ENCODE results near the gene FAM236B. TPM values are rescaled to one million over a fixed set of nuclear protein-coding genes. Genes with fewer than 3 reads are reported as not detected.
"Not testable (repeated sequence)": the region's sequence is repeated elsewhere in the genome, so short reads cannot be mapped to it uniquely, and the experiment has no call there.

FAM236B gene
- total and polyA plus RNA-seq, 2 donors (not counting 3 experiments of a cell fraction or from before 2014, with no cell fraction given): not detected

GRCh38 chrX:72788142-72788541 lies 5.7 kb upstream of the FAM236B start:
- POLR2A ChIA-PET: not testable (repeated sequence)

GRCh38 chrX:72783964-72784363 lies 1.5 kb upstream of the FAM236B start:
- dilution Hi-C loops (cut with MboI; ENCODE audit: extremely low pct_ligation_motif_present, low sequenced_read_pairs); BruUV-seq (replicated peaks); H3K79me2 ChIP-seq (ENCODE audit: control insufficient read depth, insufficient read depth, low read length); DNase-seq (ENCODE audit: low read depth, low spot score); CTCF ChIA-PET; H4K20me1 ChIP-seq (replicated peaks; ENCODE audit: control insufficient read depth, extremely low read depth, insufficient read depth, low read length); H3K9ac ChIP-seq (replicated peaks; ENCODE audit: extremely low read depth, insufficient read depth, low read length); H3K4me2 ChIP-seq (ENCODE audit: insufficient read depth, low read length); POLR2A ChIA-PET; H3K36me3 ChIP-seq (ENCODE audit: control insufficient read depth in 2 of 2, extremely low read depth in 1 of 2, insufficient read depth in 2 of 2, low read length in 2 of 2); FAIRE-seq; H3K4me3 ChIP-seq (replicated peaks in 1 of 3; ENCODE audit: insufficient read depth in 1 of 3, low read depth in 1 of 3, low read length in 3 of 3); H3K4me1 ChIP-seq (ENCODE audit: control insufficient read depth, extremely low read depth, insufficient read depth, low read length); H3K9me3 ChIP-seq (replicated peaks; ENCODE audit: control insufficient read depth, insufficient read depth, low read length); H3K27ac ChIP-seq (ENCODE audit: insufficient read depth, low read depth, low read length); H3K27me3 ChIP-seq (ENCODE audit: control insufficient read depth in 2 of 2, insufficient read depth in 2 of 2, low read length in 2 of 2); H3K9me1 ChIP-seq (replicated peaks; ENCODE audit: control insufficient read depth, extremely low read depth, insufficient read depth, low read length); H2AFZ ChIP-seq (ENCODE audit: low read depth, low read length); intact Hi-C loops (cut with micrococcal nuclease): not testable (repeated sequence)

More at GRCh38 chrX:72788142-72788541, 5.7 kb upstream of the FAM236B start:
- dilution Hi-C loops (cut with MboI; ENCODE audit: extremely low pct_ligation_motif_present, low sequenced_read_pairs); H3K9me1 ChIP-seq (replicated peaks; ENCODE audit: control insufficient read depth, extremely low read depth, insufficient read depth, low read length); H3K9ac ChIP-seq (replicated peaks; ENCODE audit: extremely low read depth, insufficient read depth, low read length); H4K20me1 ChIP-seq (replicated peaks; ENCODE audit: control insufficient read depth, extremely low read depth, insufficient read depth, low read length); H3K27ac ChIP-seq (ENCODE audit: insufficient read depth, low read depth, low read length); H3K4me1 ChIP-seq (ENCODE audit: control insufficient read depth, extremely low read depth, insufficient read depth, low read length); H2AFZ ChIP-seq (ENCODE audit: low read depth, low read length); H3K9me3 ChIP-seq (replicated peaks; ENCODE audit: control insufficient read depth, insufficient read depth, low read length); H3K36me3 ChIP-seq (ENCODE audit: control insufficient read depth in 2 of 2, extremely low read depth in 1 of 2, insufficient read depth in 2 of 2, low read length in 2 of 2); DNase-seq (ENCODE audit: low read depth, low spot score); CTCF ChIA-PET; H3K27me3 ChIP-seq (ENCODE audit: control insufficient read depth in 2 of 2, insufficient read depth in 2 of 2, low read length in 2 of 2); intact Hi-C loops (cut with micrococcal nuclease); H3K4me2 ChIP-seq (ENCODE audit: insufficient read depth, low read length); H3K4me3 ChIP-seq (replicated peaks in 1 of 3; ENCODE audit: insufficient read depth in 1 of 3, low read depth in 1 of 3, low read length in 3 of 3); BruUV-seq (replicated peaks); H3K79me2 ChIP-seq (ENCODE audit: control insufficient read depth, insufficient read depth, low read length): not testable (repeated sequence)
- peak; percentile 78 for FAIRE-seq

- H3K9ac ChIP-seq (replicated peaks; ENCODE audit: extremely low read depth, insufficient read depth, low read length); H3K36me3 ChIP-seq (ENCODE audit: control insufficient read depth in 2 of 2, extremely low read depth in 1 of 2, insufficient read depth in 2 of 2, low read length in 2 of 2); H3K4me3 ChIP-seq (replicated peaks in 1 of 3; ENCODE audit: insufficient read depth in 1 of 3, low read depth in 1 of 3, low read length in 3 of 3); H3K4me2 ChIP-seq (ENCODE audit: insufficient read depth, low read length); H3K27ac ChIP-seq (ENCODE audit: insufficient read depth, low read depth, low read length); FAIRE-seq; H3K9me1 ChIP-seq (replicated peaks; ENCODE audit: control insufficient read depth, extremely low read depth, insufficient read depth, low read length); H3K27me3 ChIP-seq (ENCODE audit: control insufficient read depth in 2 of 2, insufficient read depth in 2 of 2, low read length in 2 of 2); CTCF ChIA-PET; H4K20me1 ChIP-seq (replicated peaks; ENCODE audit: control insufficient read depth, extremely low read depth, insufficient read depth, low read length); BruUV-seq (replicated peaks); H2AFZ ChIP-seq (ENCODE audit: low read depth, low read length); H3K4me1 ChIP-seq (ENCODE audit: control insufficient read depth, extremely low read depth, insufficient read depth, low read length); DNase-seq (ENCODE audit: low read depth, low spot score); intact Hi-C loops (cut with micrococcal nuclease); POLR2A ChIA-PET; dilution Hi-C loops (cut with MboI; ENCODE audit: extremely low pct_ligation_motif_present, low sequenced_read_pairs); H3K9me3 ChIP-seq (replicated peaks; ENCODE audit: control insufficient read depth, insufficient read depth, low read length); H3K79me2 ChIP-seq (ENCODE audit: control insufficient read depth, insufficient read depth, low read length): not testable (repeated sequence)
Observed at GRCh38 chrX:72783365-72783936, 991 bp upstream of the FAM236B start.

- H3K9me3 ChIP-seq (replicated peaks; ENCODE audit: control insufficient read depth, insufficient read depth, low read length); H3K27me3 ChIP-seq (ENCODE audit: control insufficient read depth in 2 of 2, insufficient read depth in 2 of 2, low read length in 2 of 2); H3K4me2 ChIP-seq (ENCODE audit: insufficient read depth, low read length); H3K4me3 ChIP-seq (replicated peaks in 1 of 3; ENCODE audit: insufficient read depth in 1 of 3, low read depth in 1 of 3, low read length in 3 of 3); H3K27ac ChIP-seq (ENCODE audit: insufficient read depth, low read depth, low read length); H3K79me2 ChIP-seq (ENCODE audit: control insufficient read depth, insufficient read depth, low read length); intact Hi-C loops (cut with micrococcal nuclease); dilution Hi-C loops (cut with MboI; ENCODE audit: extremely low pct_ligation_motif_present, low sequenced_read_pairs); CTCF ChIA-PET; BruUV-seq (replicated peaks); H4K20me1 ChIP-seq (replicated peaks; ENCODE audit: control insufficient read depth, extremely low read depth, insufficient read depth, low read length); DNase-seq (ENCODE audit: low read depth, low spot score); H3K9me1 ChIP-seq (replicated peaks; ENCODE audit: control insufficient read depth, extremely low read depth, insufficient read depth, low read length); POLR2A ChIA-PET; H3K4me1 ChIP-seq (ENCODE audit: control insufficient read depth, extremely low read depth, insufficient read depth, low read length); H3K36me3 ChIP-seq (ENCODE audit: control insufficient read depth in 2 of 2, extremely low read depth in 1 of 2, insufficient read depth in 2 of 2, low read length in 2 of 2); H2AFZ ChIP-seq (ENCODE audit: low read depth, low read length); H3K9ac ChIP-seq (replicated peaks; ENCODE audit: extremely low read depth, insufficient read depth, low read length): not testable (repeated sequence)
- FAIRE-seq: peak; percentile 38
Observed at GRCh38 chrX:72778146-72778545, 4.3 kb downstream of the FAM236B start.
